HepG2 (cell line): Measurements from ENCODE around the gene NAT10. TPM values are rescaled to one million over a fixed set of nuclear protein-coding genes. Genes with fewer than 3 reads are reported as not detected.
A peak's percentile ranks its signal among the peaks of the same experiment; 100 is the strongest.

ENCODE experiments used
- ELF4 ChIP-seq: sonication (generic); formaldehyde crosslinking; IDR thresholded peaks from 2 replicates; pipeline ENCODE4 v1.5.0; 2020; ENCODE audit warnings: missing genetic modification reagents, mild to moderate bottlenecking, moderate library complexity, borderline replicate concordance
- HOMEZ ChIP-seq: IDR thresholded peaks from 2 replicates; pipeline ENCODE4 v1.6.1; 2016; ENCODE audit warnings: low read depth
- KAT8 ChIP-seq: IDR thresholded peaks from 2 replicates; pipeline ENCODE4 v1.6.1; 2016; ENCODE audit warnings: missing genetic modification reagents, missing compliant biosample characterization
- KLF13 ChIP-seq: sonication (generic); formaldehyde crosslinking; IDR thresholded peaks from 2 replicates; pipeline ENCODE4 v1.4.0; 2020; ENCODE audit warnings: mild to moderate bottlenecking, missing genetic modification reagents
- KMT2A ChIP-seq: sonication (generic); formaldehyde crosslinking; IDR thresholded peaks from 2 replicates; pipeline ENCODE4 v1.4.0; 2020; ENCODE audit warnings: missing genetic modification reagents
- NFRKB ChIP-seq: fragments of 450-650 bp; IDR thresholded peaks from 2 replicates; pipeline ENCODE4 v1.6.1; 2017
- ZBTB40 ChIP-seq, 2 experiments: fragments of 450-650 bp in 1 of 2; sonication (generic) in 1 of 2; formaldehyde crosslinking in 1 of 2; IDR thresholded peaks; 2 replicates each; pipeline versions ENCODE4 v1.6.1 to v1.8.0; 2016 to 2022; ENCODE audit warnings: antibody characterized with exemption in 1 of 2, mild to moderate bottlenecking in 1 of 2, missing genetic modification reagents in 1 of 2
- ZFP1 ChIP-seq: IDR thresholded peaks from 2 replicates; pipeline ENCODE4 v1.6.1; 2016
- ZNF280D ChIP-seq: sonication (generic); formaldehyde crosslinking; IDR thresholded peaks from 2 replicates; pipeline ENCODE4 v1.5.1; 2020; ENCODE audit warnings: mild to moderate bottlenecking, missing genetic modification reagents
- ZNF282 ChIP-seq: fragments of 450-650 bp; IDR thresholded peaks from 2 replicates; pipeline ENCODE4 v1.6.1; 2018; ENCODE audit not compliant: partially characterized antibody
- ZNF770 ChIP-seq: sonication (generic); formaldehyde crosslinking; IDR thresholded peaks from 2 replicates; pipeline ENCODE4 v1.5.0; 2020; ENCODE audit warnings: mild to moderate bottlenecking, missing genetic modification reagents
- ZNF839 ChIP-seq: sonication (generic); formaldehyde crosslinking; IDR thresholded peaks from 2 replicates; pipeline ENCODE4 v1.4.0; 2020; ENCODE audit warnings: missing genetic modification reagents, mild to moderate bottlenecking, borderline replicate concordance
- polyA plus RNA-seq, 8 experiments: library from polyadenylated mRNA; depleted of rRNA in 3 of 8; stranded (reverse) in 7 of 8; unstranded in 1 of 8; fragments of >200 nt; fragmentation: Illumina TruSeq in 4 of 8; extraction: Trizol in 4 of 8; gene quantifications; 2 replicates each; pipeline versions ENCODE4 v1.2.1 to v1.2.3, GENCODE V29; 2011 to 2016; ENCODE audit warnings: low read depth in 4 of 8, missing spikeins in 1 of 8, mixed read lengths in 1 of 8; ENCODE audit not compliant: insufficient read depth in 1 of 8
- total RNA-seq, 5 experiments: library from RNA; depleted of rRNA; stranded (reverse); fragments of >200 nt; fragmentation: Illumina TruSeq; extraction: Trizol; gene quantifications; 2 replicates each; pipeline ENCODE4 v1.2.3, GENCODE V29; 2016; ENCODE audit warnings: low read depth in 1 of 5

NAT10 gene
- total and polyA plus RNA-seq, 2 of the 13 experiments (the other 11 are each of a cell fraction or from before 2014, with no cell fraction given), result 33.9 to 51.9 TPM

GRCh38 chr11:34174412-34175041 is 69.1 kb downstream of the NAT10 start (continued):
- TF ChIP-seq ZBTB40 (IDR thresholded peaks at IDR 0.05) (no peak), ZBTB40 (CRISPR knock-in tag; IDR thresholded peaks at IDR 0.05) (no peak), NFRKB (no peak), ZNF282 (no peak), ZNF770 (CRISPR knock-in tag) (no peak), KMT2A (CRISPR knock-in tag) (peak; percentile 75; the same call in 1 of the 2 replicates), ZNF839 (CRISPR knock-in tag) (0 out of 2 replicates have a peak, but pooled peaks have one; percentile 35), KLF13 (CRISPR knock-in tag) (no peak), ELF4 (CRISPR knock-in tag) (no peak), ZNF280D (CRISPR knock-in tag) (no peak), HOMEZ (CRISPR knock-in tag) (no peak), ZFP1 (CRISPR knock-in tag) (no peak), KAT8 (CRISPR knock-in tag) (peak; percentile 47; the same call in 1 of the 2 replicates)
